ENCODE results near the gene RAD51. TPM values are rescaled to one million over a fixed set of nuclear protein-coding genes. Genes with fewer than 3 reads are reported as not detected.

RAD51 gene
- total RNA-seq, 1 donor from 2014 or later: 0.68 TPM

- no peak for DNase-seq (ENCODE audit: low spot score)
Measured at GRCh38 chr15:40722354-40722753, 27.4 kb downstream of the RAD51 start.

GRCh38 chr15:40722934-40723333, 28.0 kb downstream of the RAD51 start:
- no peak for DNase-seq (ENCODE audit: low spot score)

GRCh38 chr15:40723919-40724318, 28.9 kb downstream of the RAD51 start:
- DNase-seq (ENCODE audit: low spot score): no peak

- no peak for DNase-seq (ENCODE audit: low spot score)
Measured at GRCh38 chr15:40731034-40731433, 36.1 kb downstream of the RAD51 start.

GRCh38 chr15:40736575-40736974, 41.6 kb downstream of the RAD51 start:
- no peak for DNase-seq (ENCODE audit: low spot score)

- no peak for DNase-seq (ENCODE audit: low spot score)
Measured at GRCh38 chr15:40737048-40737447, 42.1 kb downstream of the RAD51 start.

- DNase-seq (ENCODE audit: low spot score): no peak
Measured at GRCh38 chr15:40739047-40739446, 44.1 kb downstream of the RAD51 start.

- no peak for DNase-seq (ENCODE audit: low spot score)
Measured at GRCh38 chr15:40739854-40740253, 44.9 kb downstream of the RAD51 start.

- no peak for DNase-seq (ENCODE audit: low spot score)
Measured at GRCh38 chr15:40743485-40743901, 48.5 kb downstream of the RAD51 start.

GRCh38 chr15:40743921-40744814, 49.2 kb downstream of the RAD51 start:
- DNase-seq (ENCODE audit: low spot score): no peak

- DNase-seq (ENCODE audit: low spot score): no peak
Measured at GRCh38 chr15:40744815-40745152, 49.8 kb downstream of the RAD51 start.

GRCh38 chr15:40746916-40747418, 52.0 kb downstream of the RAD51 start:
- DNase-seq (ENCODE audit: low spot score): no peak

GRCh38 chr15:40747685-40748631, 53.0 kb downstream of the RAD51 start:
- no peak for DNase-seq (ENCODE audit: low spot score)

- DNase-seq (ENCODE audit: low spot score): no peak
Measured at GRCh38 chr15:40749151-40749630, 54.2 kb downstream of the RAD51 start.

GRCh38 chr15:40750885-40751284, 55.9 kb downstream of the RAD51 start:
- DNase-seq (ENCODE audit: low spot score): no peak

GRCh38 chr15:40751745-40752144, 56.8 kb downstream of the RAD51 start:
- DNase-seq (ENCODE audit: low spot score): no peak

- no peak for DNase-seq (ENCODE audit: low spot score)
Measured at GRCh38 chr15:40754574-40754882, 59.6 kb downstream of the RAD51 start.

GRCh38 chr15:40754883-40755811, 60.2 kb downstream of the RAD51 start, which contains the start of gene RMDN3:
Gene RMDN3 (minus strand): TSS chr15:40755254. CDS start chr15:40754783, 471 bp downstream.
- DNase-seq (ENCODE audit: low spot score): peak; percentile 93

GRCh38 chr15:40755812-40756208, 60.8 kb downstream of the RAD51 start:
- DNase-seq (ENCODE audit: low spot score): no peak

- no peak for DNase-seq (ENCODE audit: low spot score)
Measured at GRCh38 chr15:40756938-40757337, 62.0 kb downstream of the RAD51 start.

- no peak for DNase-seq (ENCODE audit: low spot score)
Measured at GRCh38 chr15:40759961-40760360, 65.0 kb downstream of the RAD51 start.
